Stimulated activated CD4-positive, alpha-beta T cell treated with anti-CD3 and anti-CD28 coated beads, Interleukin-15, amount 100 ng/mL, for 1 hour (primary cell): Measurements from ENCODE around the gene GARNL3.

Source experiments
- DNase-seq, 2 donors: peaks; one replicate each; pipeline ENCODE4 v3.0.0-alpha.2; 2020; ENCODE audit warnings: low read depth in 1 of 2, low spot score in 1 of 2

The GARNL3 gene, protein sequence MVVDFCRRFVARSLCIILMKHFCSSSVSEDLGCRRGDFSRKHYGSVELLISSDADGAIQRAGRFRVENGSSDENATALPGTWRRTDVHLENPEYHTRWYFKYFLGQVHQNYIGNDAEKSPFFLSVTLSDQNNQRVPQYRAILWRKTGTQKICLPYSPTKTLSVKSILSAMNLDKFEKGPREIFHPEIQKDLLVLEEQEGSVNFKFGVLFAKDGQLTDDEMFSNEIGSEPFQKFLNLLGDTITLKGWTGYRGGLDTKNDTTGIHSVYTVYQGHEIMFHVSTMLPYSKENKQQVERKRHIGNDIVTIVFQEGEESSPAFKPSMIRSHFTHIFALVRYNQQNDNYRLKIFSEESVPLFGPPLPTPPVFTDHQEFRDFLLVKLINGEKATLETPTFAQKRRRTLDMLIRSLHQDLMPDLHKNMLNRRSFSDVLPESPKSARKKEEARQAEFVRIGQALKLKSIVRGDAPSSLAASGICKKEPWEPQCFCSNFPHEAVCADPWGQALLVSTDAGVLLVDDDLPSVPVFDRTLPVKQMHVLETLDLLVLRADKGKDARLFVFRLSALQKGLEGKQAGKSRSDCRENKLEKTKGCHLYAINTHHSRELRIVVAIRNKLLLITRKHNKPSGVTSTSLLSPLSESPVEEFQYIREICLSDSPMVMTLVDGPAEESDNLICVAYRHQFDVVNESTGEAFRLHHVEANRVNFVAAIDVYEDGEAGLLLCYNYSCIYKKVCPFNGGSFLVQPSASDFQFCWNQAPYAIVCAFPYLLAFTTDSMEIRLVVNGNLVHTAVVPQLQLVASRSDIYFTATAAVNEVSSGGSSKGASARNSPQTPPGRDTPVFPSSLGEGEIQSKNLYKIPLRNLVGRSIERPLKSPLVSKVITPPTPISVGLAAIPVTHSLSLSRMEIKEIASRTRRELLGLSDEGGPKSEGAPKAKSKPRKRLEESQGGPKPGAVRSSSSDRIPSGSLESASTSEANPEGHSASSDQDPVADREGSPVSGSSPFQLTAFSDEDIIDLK

DNA sequence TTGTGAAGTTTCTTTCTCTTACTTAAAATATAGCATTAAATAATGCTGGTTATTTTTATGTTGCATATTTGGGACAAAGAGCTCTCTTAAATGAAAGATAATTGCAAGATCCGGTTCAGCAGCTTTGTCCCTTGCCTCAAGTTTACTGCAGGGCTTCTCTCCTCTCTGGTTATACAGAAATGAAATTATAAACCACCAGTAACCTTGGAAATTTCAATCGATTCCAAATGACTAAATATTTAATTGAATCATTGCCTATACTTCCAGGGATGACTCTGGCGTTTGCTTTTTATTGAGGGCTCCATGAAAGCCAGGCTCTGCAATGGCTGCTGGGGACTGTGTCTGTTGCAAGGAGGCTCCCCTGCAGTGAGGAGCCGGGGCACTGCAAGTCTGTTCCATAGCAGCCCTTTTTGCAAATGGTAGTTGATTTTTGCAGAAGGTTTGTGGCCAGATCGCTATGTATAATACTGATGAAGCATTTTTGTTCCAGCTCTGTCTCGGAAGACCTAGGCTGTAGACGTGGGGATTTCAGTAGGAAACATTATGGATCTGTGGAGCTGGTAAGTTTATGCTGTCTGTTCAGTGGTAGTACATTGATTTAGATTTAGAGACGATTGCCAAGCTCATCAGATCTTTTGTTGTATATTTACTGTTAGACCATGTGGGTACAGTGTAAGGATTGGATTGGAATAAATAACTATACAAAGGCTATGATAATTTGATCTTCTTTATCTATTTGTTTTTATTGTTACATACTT lies at the start of gene GARNL3:
TSS of gene GARNL3 (plus strand) at position 313 of the 758 bp plus-strand sequence. CDS start at position 417, 104 bp downstream.
- DNase-seq = no peak

DNA sequence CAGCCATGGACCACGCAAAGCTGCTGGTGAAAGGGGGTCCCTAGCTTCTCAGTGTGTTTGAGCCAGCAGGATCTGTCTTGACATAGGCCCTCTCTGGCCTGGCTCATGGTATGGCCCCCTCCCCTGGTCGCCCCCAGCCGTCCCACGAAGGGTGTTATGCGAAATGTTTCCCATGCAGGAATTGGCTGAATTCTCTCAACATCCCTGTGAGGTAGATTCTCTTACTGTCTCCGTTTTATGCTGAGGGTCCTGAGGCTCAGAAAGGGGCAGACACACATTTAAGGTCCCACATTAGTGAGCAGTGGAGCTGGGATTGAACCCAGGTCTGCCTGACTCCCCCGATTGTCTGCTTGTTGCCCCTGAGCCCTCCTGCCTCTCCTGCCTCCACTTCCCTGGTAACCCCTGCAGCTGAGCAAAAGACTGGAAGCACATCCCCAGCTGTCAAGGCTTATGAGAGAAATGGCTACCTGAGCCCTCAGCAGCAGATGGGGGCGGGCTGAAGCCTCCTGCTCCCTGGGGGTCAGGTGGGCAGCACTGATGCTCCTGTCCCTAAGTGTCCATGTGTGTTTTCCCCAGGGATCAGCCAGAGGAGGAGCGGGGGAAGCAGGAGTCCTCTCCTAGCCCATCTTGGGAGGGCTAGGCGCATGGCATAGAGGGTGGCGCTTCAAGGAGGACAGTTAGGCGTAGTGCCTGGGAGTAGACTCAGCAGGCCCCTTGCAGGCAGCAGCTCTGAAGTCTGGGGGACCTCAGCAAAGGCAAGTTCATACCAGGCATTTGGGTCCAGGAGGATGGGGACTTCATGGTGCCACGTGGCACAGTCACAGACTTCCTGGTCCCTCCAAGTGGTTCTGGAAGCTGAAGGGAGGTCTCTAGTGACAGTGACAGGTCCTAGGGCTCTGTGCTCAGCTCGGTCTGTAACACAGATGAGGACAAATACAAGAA lies 49.0 kb upstream of the GARNL3 start:
- DNase-seq = no peak

DNA sequence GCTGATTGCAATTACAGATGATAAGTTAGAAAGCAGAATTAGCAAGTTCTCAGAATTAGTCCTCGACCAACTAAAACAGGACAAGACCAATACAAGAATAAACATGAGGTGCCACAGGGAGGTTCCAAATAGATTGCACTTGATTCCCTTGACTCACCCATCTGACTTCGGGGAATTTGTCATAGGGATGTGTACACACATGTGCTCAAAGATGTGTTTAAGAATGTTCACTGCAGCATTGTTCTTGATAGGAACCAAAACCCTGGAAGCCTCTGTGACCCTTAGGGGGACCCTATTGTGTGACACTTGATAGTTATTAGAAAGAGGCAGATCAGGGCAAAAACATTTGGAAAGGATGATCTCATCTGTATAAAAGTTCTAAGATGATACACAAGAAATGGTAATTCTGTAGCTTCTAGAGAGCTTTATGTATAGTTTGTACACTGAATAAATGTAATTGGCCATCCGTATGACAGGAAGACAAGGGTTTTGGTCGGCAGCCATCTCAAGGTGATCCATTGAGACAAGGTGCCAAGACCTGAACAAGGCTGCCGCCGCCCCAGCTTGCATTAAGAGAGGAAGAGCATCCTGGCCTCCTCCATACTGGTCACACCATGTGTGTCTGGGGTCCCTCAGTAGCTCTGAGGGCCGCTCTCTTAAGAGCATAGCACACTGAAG lies 48.2 kb upstream of the GARNL3 start:
- DNase-seq = no peak

DNA sequence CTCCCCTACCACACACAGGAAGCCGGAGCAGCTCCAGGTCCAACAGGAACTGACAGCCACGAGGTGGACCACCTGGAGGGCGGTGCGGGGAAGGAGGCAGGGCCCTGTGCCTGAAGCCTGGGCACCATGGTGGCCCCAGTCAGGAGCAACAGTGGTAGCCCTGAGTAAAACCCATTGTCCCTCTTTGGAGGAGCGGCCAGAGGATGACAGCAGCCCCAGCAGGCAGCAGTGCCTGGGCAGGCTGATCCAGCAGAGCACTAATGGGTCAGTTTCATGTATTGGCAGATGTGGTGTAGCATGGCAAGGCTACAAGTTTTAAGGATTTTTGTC lies 47.7 kb upstream of the GARNL3 start:
- no peak for DNase-seq

DNA sequence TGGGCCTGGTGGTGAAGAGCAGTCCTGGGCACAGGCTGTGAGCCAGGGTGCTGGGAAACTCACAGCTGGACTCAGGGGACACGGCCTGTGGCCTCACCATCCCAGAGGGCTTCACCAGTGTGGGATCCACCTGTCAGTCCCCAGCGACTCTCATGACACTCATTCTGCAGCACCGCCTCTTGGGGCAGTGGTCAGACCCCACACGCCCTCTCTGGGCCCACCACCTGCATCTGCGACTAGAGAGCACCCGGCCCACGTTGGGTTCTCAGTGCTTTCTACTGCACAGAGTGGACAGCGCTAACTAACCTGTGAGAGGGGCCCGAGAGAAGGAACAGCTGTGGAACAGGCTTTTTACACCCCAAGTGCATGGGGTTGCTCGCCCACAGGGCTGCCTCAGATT lies 45.8 kb upstream of the GARNL3 start:
- no peak for DNase-seq

DNA sequence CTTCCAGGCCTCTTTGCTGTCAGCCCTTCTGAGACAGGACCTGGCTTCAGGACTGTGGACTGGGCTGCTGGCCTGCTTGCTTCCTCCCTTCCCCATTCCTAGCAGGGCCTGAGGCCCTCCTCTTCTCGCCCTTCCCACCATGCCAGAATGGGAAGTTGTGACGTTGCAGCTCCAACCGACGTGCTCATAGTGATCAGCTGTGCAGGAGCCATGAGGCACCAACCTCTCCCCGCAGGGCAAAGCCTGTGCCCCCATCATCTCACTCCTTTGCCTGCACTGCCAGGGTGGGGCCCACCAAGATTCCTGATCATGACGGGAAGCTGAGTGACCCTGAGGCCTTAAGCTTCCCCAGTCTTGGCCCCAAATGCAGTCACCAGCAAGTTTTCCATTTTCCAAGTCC lies 45.1 kb upstream of the GARNL3 start:
- DNase-seq = no peak

DNA sequence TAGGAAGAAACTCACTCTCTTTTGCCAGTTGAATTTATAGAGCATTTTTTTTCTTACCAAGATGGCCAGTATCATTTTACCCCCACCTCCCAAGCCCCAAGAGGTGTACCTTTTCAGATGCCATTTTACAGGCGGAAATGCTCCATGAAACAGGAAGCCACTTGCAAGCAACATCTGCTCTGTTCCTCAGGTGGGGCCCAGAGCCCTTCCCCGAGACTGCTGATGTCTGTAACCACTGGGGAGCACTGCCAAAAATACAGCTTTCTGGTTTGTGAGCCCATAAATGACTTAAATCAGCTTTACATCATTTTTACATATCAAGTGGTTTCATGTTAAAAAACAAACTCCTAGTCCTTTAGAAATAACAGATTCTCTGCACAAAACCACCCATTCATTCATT lies 42.9 kb upstream of the GARNL3 start:
- DNase-seq = no peak

DNA sequence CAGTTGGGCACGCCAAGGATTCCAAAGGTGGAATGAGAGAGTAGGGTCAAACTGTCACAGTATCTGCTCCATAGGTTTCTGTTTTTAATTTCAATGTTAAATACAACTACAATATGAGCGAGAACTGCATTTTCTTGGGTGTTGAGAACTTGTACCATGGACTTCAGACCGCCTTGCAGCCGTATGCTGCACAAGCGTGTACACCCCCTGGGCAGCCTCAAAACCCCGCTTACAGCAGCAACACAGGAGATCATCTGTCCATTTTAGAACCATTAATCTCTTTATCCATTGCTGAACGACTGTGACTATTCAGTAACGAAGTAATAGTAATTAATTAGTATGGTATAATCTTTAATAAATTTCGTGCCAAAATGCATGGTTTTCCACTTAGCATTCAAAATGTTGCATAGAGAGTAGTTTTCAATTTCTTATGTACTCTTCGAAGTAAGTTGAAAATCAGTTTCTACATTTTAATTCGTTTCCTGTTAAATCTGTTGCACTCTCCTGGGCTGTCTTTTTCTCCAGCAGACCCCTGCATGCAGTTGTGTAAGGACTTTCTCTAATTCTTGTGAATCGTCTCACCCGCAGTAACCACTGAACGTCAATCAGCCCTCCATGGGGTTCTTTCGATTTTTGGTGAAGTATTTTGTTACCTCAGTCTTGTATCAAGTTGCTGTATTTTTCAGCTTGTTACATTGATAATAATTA lies 42.0 kb upstream of the GARNL3 start:
- DNase-seq = no peak

DNA sequence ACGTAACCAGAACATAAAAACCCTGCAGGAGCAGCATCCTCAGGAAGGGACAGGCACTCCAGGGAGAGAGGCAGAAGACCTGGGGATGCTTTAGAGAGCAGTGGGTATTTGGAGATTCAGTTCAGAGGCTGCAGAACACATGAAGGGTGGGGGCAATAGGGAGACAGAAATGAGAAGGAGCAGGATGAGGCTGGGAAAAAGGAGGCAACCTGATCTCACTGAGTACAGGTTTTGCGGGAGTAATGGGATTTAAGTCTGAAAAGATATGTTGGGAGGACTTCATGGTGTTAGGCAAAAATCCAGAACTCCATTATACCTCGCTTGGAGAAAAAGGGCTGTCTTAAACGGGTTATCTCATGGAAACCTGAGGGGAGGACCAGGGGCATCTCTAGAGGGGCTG lies 41.3 kb upstream of the GARNL3 start:
- DNase-seq = no peak

DNA sequence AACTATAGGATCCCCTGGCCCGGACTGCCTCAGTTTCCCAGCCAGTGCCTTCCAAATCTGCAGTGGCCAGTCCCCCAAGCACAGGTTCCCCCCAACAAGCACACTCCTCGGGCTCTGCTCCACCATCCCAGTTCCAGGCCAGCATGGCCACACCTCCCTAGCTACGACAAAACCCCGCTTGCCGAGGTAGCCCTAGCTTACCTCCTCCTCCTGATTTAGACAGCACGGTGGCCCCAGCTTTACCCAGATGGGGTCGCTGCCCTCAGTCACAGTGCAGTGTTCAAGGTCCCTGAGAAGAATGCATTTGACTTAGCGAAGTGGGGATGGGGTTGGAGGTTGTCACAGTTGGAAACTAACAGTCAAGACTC lies 40.8 kb upstream of the GARNL3 start:
- no peak for DNase-seq

DNA sequence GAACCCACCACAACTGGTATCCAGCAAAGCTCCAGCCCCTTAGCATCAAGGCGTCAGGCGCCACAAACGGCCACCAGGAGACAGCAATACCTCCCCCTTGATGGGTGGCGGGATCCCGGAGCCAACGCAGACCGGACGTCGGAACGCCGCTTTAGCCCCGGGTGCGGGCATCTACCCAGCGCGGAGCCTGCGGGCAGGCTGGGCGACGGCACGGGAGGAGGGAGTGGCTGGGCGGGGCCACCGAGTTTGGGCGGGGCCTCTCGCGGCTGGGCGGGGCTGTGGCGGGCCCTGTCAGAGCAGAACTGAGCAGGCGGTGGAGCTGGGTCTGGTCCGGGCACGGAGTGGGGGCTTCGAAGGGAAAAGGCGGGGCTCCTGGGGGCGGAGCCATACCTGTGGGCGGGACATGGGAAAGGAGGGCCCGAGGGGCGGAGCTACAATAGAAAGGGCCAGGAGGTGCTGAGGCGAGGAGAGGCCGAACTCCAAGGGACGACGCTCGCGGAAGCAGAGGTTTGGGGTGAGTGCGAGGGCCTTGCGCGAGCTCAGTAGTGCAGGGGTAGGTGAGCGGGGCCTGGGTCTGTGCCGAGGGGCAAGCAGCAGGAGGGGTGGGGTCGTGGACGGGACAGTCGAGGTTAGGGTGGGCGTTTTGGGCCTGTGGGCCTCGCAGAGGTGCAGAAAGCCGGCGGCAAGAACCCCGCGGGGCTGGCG lies 40.2 kb upstream of the GARNL3 start:
- DNase-seq = peak; percentile 73 to 84

DNA sequence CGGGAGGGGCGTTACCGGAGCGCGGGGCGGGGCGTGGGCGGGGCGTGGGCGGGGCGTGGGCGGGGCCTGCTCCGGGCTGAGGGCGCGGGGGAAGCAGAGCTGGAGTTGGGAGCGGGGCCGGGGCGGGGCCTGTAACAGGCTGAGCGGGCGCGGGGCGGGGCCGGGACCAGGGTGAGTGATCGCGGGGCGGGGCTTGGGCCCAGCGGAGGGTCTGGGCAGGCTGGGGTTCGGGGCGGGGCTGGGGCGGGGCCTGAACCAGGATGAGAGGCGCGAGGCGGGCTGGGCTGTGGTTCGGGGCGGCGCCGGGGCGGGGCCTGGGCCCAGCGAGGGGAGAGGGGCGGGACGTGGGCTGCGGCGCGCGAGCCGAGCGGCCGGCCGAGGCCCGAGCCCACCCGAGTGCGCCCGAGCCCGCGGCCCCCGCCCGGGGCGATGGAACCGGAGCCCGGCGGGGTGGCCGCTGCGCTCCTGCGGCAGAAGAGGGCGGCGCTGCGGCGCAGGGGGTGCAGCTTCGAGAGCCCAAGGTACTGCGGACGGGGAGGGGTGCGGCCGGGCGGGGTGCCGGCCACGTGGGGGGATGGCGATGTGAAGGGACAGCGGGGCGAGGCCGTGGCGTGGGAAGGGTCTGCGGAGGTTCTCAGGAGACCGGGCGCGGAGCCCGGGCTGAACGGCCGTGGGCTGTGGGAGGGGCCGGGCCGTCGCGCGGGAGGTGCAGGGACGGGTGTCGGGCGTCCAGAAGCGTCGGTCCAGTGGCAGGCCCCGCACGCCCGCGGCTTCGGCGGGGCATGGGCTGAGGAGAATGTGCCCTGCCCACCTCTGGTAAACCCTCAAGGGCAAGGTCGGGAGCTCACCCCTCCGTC lies 39.5 kb upstream of the GARNL3 start:
- peak; percentile 86 to 89 for DNase-seq

DNA sequence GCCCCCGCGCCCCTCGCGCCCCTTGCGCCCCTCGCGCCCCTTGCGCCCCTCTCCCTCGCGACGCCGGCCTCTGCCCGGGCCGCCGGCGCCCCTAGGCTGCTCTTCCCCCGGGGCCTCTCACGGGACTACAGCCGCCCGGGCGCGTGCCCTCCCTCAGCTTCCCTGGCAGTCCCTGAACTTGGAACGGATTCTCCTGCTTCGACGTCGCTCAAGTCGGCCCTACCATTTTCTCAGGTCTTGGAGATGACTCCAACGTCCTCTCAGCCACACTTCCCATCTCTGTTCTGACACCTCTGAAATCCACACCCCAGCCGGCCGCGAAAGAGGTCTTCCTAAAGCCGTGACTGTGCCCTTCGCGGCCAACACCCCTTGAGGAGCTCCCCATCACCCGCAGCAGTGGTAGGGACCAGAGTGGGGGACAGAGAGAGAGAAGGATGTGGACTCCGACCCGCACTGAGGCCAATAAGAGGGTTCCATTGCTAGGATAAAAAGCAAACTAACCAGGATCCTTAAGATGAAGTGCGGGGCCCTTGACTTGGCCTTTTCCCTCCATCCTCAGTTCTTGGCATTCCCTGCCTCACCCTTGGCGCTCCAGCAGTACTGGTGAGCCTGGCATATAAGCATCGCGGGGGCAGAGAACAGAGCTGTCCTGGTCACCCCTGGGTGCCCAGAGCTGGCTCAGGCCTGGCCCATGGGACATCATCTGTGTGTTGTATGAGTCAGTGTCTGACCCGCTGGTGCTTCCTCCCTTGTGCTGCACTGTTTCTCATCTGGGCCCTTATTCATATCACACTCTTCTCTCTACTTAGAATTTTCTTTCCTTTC lies 38.6 kb upstream of the GARNL3 start:
- no peak for DNase-seq

DNA sequence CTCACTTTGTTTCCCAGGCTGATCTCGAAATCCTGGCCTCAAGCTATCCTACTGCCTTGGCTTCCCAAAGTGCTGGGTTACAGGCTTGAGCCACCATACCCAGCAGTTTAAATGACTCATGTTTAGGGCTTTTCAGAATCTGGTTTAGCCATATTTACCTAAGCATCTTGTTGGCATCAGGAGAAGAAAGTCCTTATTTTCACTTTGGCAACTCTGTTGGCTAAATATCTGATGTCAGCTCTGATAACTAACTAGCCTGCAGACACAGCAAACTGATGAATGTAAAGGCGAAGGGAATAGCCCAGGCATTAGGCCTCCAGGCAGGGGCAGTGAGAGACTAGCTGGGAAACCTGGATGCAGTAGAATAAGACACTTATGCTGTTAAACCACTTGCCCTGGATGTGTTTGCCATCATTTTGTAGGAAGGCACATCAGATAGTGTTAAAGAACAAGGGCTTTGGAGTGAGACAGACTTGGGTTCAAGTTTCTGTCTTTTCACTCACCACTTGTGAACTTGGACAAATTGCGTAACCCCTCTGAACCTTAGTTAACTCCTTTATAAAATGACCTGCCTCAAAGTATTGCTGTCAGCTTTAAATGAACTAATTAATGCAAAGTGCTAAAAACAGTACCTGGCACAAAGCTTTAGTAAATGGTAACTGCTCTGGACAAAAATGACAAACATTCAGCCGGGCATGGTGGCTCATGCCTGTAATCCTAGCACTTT lies 34.7 kb upstream of the GARNL3 start:
- DNase-seq = no peak

DNA sequence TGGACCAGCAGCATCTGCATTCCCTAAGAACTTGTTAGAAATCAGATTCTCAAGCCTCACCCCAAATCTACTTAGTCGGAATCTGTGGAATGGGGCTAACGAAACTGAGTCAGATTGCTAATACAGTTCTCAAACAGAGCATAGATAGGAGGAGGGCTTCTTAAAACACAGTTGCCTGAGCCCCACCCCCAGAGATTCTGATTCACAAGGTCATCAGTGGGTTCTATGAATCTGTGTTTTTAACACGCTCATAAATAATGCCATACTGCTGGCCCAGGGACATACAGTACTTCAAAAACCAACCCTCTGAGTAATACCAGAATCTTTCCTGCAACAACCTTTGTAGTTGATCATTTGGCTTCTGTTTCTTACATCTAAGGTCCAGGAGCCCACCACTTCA lies 32.9 kb upstream of the GARNL3 start:
- no peak for DNase-seq
